HG02840 (cell line): ENCODE data around the gene TWF2.
"Not testable (repeated sequence)": the region's sequence is repeated elsewhere in the genome, so short reads cannot be mapped to it uniquely, and the experiment has no call there.

Experiments used
- ATAC-seq: cut with Tn5 transposase; IDR thresholded peaks from one replicate; pipeline ENCODE4 v1.9.1; 2021; ENCODE audit warnings: mild to moderate bottlenecking, moderate library complexity, moderate number of reproducible peaks; ENCODE audit not compliant: unreplicated experiment, low FRiP score

The TWF2 gene

GRCh38 chr3:52238761-52239701 is at the start of gene TWF2:
TSS of gene TWF2 (minus strand) at chr3:52239158. CDS start at chr3:52239016, 142 bp downstream.
- peak; percentile 81 for ATAC-seq

GRCh38 chr3:52288674-52289073 is 49.7 kb upstream of the TWF2 start:
- no peak for ATAC-seq

- no peak for ATAC-seq
Observed at GRCh38 chr3:52286777-52287110, 47.8 kb upstream of the TWF2 start.

GRCh38 chr3:52284051-52284450 is 45.1 kb upstream of the TWF2 start:
- not testable (repeated sequence) for ATAC-seq

- ATAC-seq: no peak
Observed at GRCh38 chr3:52283306-52283705, 44.3 kb upstream of the TWF2 start.

GRCh38 chr3:52281981-52282801 is 43.2 kb upstream of the TWF2 start:
- ATAC-seq: no peak

- no peak for ATAC-seq
Observed at GRCh38 chr3:52280050-52280461, 41.1 kb upstream of the TWF2 start.

GRCh38 chr3:52279596-52279995 is 40.6 kb upstream of the TWF2 start:
- ATAC-seq: no peak

GRCh38 chr3:52278510-52279069 is 39.6 kb upstream of the TWF2 start, which contains the start of gene WDR82:
TSS of gene WDR82 (minus strand) at chr3:52278649. CDS start at chr3:52278361, 288 bp downstream.
- ATAC-seq: peak; percentile 87

GRCh38 chr3:52277972-52278509 is 39.1 kb upstream of the TWF2 start:
- peak; percentile 67 for ATAC-seq

GRCh38 chr3:52277071-52277964 is 38.4 kb upstream of the TWF2 start:
- ATAC-seq: no peak

- not testable (repeated sequence) for ATAC-seq
Observed at GRCh38 chr3:52274781-52275180, 35.8 kb upstream of the TWF2 start.

- ATAC-seq: no peak
Observed at GRCh38 chr3:52272831-52273230, 33.9 kb upstream of the TWF2 start.

GRCh38 chr3:52272172-52272571 is 33.2 kb upstream of the TWF2 start:
- ATAC-seq: not testable (repeated sequence)

- no peak for ATAC-seq
Observed at GRCh38 chr3:52270252-52270754, 31.3 kb upstream of the TWF2 start.

GRCh38 chr3:52269776-52270175 is 30.8 kb upstream of the TWF2 start:
- ATAC-seq: no peak

GRCh38 chr3:52268036-52268435 is 29.1 kb upstream of the TWF2 start:
- ATAC-seq: no peak

- no peak for ATAC-seq
Observed at GRCh38 chr3:52265387-52265786, 26.4 kb upstream of the TWF2 start.

- ATAC-seq: no peak
Observed at GRCh38 chr3:52262447-52262846, 23.5 kb upstream of the TWF2 start.
